Skeletal muscle tissue (tissue), 4 donors: Measurements from ENCODE around the gene SCN8A. TPM values are rescaled to one million over a fixed set of nuclear protein-coding genes. Genes with fewer than 3 reads are reported as not detected.

Source experiments
- H3K27ac ChIP-seq: one replicate; pipeline ENCODE4 v1.7.0; 2013; ENCODE audit warnings: mild to moderate bottlenecking, low read depth, low read length, inconsistent platforms
- H3K27me3 ChIP-seq, 3 donors: one replicate each; pipeline ENCODE4 v1.7.0; 2013; ENCODE audit warnings: low read length in 3 of 3; ENCODE audit not compliant: control insufficient read depth in 3 of 3, insufficient read depth in 3 of 3
- H3K36me3 ChIP-seq, 3 donors: one replicate each; pipeline ENCODE4 v1.7.0; 2013; ENCODE audit warnings: low read length in 3 of 3; ENCODE audit not compliant: control insufficient read depth in 3 of 3, insufficient read depth in 3 of 3
- H3K4me1 ChIP-seq, 3 donors: one replicate each; pipeline ENCODE4 v1.7.0; 2013; ENCODE audit warnings: low read length in 3 of 3, mild to moderate bottlenecking in 3 of 3; ENCODE audit not compliant: control insufficient read depth in 3 of 3, insufficient read depth in 3 of 3
- H3K4me3 ChIP-seq, 3 donors: one replicate each; pipeline ENCODE4 v1.7.0; 2013; ENCODE audit warnings: low read length in 3 of 3
- H3K9ac ChIP-seq, 3 donors: one replicate each; pipeline ENCODE4 v1.7.0; 2013; ENCODE audit warnings: low read length in 3 of 3, mild to moderate bottlenecking in 3 of 3, moderate library complexity in 2 of 3, low read depth in 1 of 3
- H3K9me3 ChIP-seq, 3 donors: one replicate each; pipeline ENCODE4 v1.7.0; 2013; ENCODE audit warnings: low read length in 3 of 3; ENCODE audit not compliant: control insufficient read depth in 3 of 3
- total RNA-seq: library from RNA; depleted of rRNA; stranded (reverse); fragments of >200 nt; gene quantifications from one replicate; pipeline ENCODE4 v1.2.3, GENCODE V29; 2014
- donor health status: Osteomylitis.

Gene SCN8A
- total RNA-seq, 1 donor from 2014 or later: 0.52 TPM

DNA sequence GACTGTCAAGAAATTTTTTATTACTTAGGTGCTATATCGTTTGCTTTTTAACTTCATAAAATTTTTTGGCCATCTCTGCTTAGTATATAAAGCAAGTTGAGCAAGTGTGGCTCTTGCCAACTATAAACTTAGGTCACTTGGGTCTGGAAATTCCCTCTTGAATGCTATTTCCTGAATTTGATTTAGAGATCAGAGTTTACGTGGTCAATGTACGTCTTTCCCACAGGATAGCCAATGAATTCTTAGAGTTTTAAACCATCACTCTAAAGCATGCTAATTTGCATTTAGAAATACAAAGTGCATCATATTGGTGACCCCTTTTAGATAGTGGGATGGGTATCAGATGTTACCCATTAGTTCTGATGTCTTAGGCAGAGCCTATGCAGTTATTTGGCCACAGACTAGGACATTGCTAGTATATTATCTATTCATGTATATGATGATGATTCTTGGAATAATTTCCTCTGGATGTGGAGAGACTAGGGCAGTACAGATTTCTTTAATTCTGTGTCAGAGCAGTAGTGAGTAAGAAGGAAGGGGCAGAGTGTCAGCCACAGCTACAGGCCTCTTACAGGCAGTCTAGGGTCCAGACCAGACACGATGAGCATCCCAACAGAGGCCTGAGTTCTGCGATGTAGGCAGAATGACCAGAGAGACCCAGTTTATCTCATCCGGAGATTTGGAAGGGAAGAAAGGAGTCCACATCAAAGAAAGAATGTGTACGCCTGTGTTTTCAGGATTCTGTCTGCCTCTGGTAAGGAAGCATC lies 30.3 kb downstream of the SCN8A start:
- Histone ChIP-seq H3K36me3 (no peaks in the 10 kb centered on the region), H3K27me3 (peaks cover 0 to 5% (median 0%) of the 10 kb centered on the region in 3 donors), H3K9me3 (no peaks in the 10 kb centered on the region), H3K27ac (no peak overlapping the region), H3K9ac (no peak overlapping the region), H3K4me1 (no peaks in the 10 kb centered on the region), H3K4me3 (no peak overlapping the region)

DNA sequence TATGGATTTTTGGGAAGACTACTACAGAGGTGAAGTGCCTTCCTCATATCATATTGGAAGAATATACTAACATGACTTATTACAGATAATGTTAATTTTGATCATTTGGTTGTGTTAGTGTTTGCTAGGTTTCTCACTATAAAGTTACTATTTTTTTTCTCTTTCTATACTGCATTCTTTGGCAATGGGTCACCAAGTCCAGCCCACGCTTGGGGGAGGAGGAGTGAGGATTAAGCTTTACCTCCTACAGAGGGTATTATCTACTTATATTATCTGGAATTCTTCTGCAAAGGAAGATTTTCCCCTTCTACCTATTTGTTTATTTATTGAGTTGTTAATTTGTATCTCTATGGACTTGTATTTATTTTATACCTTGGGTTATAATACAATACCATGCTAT lies 31.5 kb downstream of the SCN8A start:
- Histone ChIP-seq H3K9ac (no peak overlapping the region), H3K4me1 (no peaks in the 10 kb centered on the region), H3K27me3 (peaks cover 0 to 5% (median 0%) of the 10 kb centered on the region in 3 donors), H3K9me3 (no peaks in the 10 kb centered on the region), H3K36me3 (no peaks in the 10 kb centered on the region), H3K27ac (no peak overlapping the region), H3K4me3 (no peak overlapping the region)

DNA sequence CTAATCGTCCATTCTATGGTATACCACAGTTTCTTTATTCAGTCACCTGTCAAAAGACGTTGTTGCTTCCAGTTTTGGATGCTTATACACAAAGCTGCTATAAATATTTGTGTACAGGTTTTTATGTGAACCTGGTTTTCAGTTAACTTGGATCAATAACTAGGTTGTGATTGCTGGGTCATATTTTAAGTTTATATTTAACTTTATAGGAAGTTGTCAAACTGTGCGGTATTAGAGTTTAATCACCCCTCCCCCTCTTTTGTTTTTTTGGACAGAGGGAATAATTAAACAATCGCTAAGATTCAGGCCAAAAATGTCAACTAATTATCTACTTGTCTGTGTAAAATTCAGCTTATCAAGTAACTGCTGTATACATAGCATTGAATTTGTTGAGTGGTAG lies 34.3 kb downstream of the SCN8A start:
- no peak overlapping the region for H3K4me3 ChIP-seq
- H3K4me1 ChIP-seq: no peaks in the 10 kb centered on the region
- no peaks in the 10 kb centered on the region for H3K27me3 ChIP-seq
- H3K27ac ChIP-seq: no peak overlapping the region
- no peaks in the 10 kb centered on the region for H3K9me3 ChIP-seq
- no peak overlapping the region for H3K9ac ChIP-seq
- no peaks in the 10 kb centered on the region for H3K36me3 ChIP-seq

GRCh38 chr12:51626115-51626514 lies 35.1 kb downstream of the SCN8A start:
- no peak overlapping the region for H3K27ac ChIP-seq

GRCh38 chr12:51626629-51627028 lies 35.6 kb downstream of the SCN8A start:
- no peaks in the 10 kb centered on the region for H3K27me3 ChIP-seq
- no peaks in the 10 kb centered on the region for H3K4me1 ChIP-seq
- H3K27ac ChIP-seq: no peak overlapping the region
- H3K36me3 ChIP-seq: no peaks in the 10 kb centered on the region
- no peaks in the 10 kb centered on the region for H3K9me3 ChIP-seq
- no peak overlapping the region for H3K4me3 ChIP-seq
- no peak overlapping the region for H3K9ac ChIP-seq

More at GRCh38 chr12:51626115-51626514, 35.1 kb downstream of the SCN8A start:
- no peak overlapping the region for H3K4me3 ChIP-seq
- H3K27me3 ChIP-seq: no peaks in the 10 kb centered on the region
- no peaks in the 10 kb centered on the region for H3K36me3 ChIP-seq
- H3K9ac ChIP-seq: no peak overlapping the region
- H3K4me1 ChIP-seq: no peaks in the 10 kb centered on the region
- no peaks in the 10 kb centered on the region for H3K9me3 ChIP-seq

DNA sequence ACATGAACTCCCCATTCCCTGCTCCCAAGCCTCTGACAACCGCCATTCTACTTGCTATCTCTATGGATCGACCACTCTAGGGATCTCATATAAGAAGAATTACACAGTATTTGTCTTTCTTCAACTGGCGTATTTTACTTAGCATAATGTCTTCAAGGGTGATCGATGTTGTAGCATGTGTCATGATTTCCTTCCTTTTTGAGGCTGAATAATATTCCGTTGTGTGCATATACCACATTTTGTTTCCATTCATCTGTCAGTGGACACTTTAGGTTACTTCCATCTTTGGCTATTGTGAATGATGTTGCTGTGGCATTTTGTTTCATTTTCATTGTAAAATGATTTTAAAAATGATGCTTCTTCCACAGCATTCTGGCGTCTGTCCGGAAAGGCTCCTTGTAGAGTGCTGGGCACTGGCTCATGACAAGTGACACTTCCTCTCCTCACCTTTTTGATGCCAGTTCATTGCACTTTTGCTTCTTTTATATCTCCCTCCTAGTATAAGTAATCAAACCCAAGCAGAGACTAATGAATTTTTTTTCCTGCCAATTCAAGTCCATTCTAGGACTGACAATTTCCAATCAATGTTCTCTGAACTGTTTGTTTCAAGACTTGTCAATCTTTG lies 39.3 kb downstream of the SCN8A start:
- Histone ChIP-seq H3K4me1 (no peaks in the 10 kb centered on the region), H3K9ac (no peak overlapping the region), H3K27me3 (no peaks in the 10 kb centered on the region), H3K27ac (no peak overlapping the region), H3K36me3 (no peaks in the 10 kb centered on the region), H3K9me3 (no peaks in the 10 kb centered on the region), H3K4me3 (no peak overlapping the region)

DNA sequence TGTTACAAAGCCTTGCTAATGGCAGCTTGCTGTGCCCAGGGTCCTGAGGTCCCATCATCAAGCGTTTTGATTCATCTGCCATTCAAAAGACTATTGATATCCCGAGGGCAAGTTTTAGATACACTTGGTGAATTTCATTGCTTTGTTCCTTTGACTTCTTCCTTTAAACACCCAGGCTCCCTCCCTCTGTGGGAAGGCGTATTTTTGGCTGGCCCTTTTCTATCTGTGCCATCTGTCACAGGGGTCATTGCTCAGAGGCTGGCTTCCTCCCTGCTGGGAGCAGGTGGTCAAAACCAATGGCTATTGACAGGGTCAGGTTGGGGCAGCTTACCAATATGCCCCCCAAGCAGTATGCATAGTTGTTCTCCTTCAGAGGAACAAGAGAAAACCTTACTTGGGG lies 40.0 kb downstream of the SCN8A start:
- Histone ChIP-seq H3K9ac (no peak overlapping the region), H3K27ac (no peak overlapping the region), H3K36me3 (no peaks in the 10 kb centered on the region), H3K4me3 (no peak overlapping the region), H3K9me3 (no peaks in the 10 kb centered on the region), H3K4me1 (no peaks in the 10 kb centered on the region), H3K27me3 (no peaks in the 10 kb centered on the region)

DNA sequence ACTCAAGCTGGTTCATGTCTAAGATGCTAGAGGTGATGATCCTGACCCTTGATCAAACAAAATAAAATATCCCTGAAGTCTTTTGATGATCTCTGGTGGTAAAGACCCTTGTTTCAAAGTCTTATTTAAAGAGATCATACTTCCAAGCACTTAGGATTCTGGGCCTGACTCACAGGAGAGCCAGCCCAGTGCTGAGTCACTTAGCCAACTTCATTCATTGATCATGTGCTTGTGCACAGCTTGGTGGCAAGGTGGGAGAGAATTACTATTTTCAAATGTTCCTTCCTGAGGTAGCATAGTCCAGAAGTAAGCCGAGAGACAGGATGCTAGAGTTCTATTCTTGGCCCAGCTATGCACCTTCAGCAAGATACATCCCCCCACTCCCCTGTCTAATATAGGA lies 40.6 kb downstream of the SCN8A start:
- no peaks in the 10 kb centered on the region for H3K4me1 ChIP-seq
- H3K9me3 ChIP-seq: no peaks in the 10 kb centered on the region
- no peak overlapping the region for H3K27ac ChIP-seq
- H3K4me3 ChIP-seq: no peak overlapping the region
- H3K27me3 ChIP-seq: no peaks in the 10 kb centered on the region
- no peak overlapping the region for H3K9ac ChIP-seq
- no peaks in the 10 kb centered on the region for H3K36me3 ChIP-seq

- peaks cover 0 to 3% (median 0%) of the 10 kb centered on the region in 3 donors for H3K9me3 ChIP-seq
- H3K4me3 ChIP-seq: no peak overlapping the region
- H3K27ac ChIP-seq: no peak overlapping the region
- no peaks in the 10 kb centered on the region for H3K4me1 ChIP-seq
- H3K36me3 ChIP-seq: no peaks in the 10 kb centered on the region
- no peak overlapping the region for H3K9ac ChIP-seq
- H3K27me3 ChIP-seq: no peaks in the 10 kb centered on the region
Measured at GRCh38 chr12:51632623-51633022, 41.6 kb downstream of the SCN8A start.

DNA sequence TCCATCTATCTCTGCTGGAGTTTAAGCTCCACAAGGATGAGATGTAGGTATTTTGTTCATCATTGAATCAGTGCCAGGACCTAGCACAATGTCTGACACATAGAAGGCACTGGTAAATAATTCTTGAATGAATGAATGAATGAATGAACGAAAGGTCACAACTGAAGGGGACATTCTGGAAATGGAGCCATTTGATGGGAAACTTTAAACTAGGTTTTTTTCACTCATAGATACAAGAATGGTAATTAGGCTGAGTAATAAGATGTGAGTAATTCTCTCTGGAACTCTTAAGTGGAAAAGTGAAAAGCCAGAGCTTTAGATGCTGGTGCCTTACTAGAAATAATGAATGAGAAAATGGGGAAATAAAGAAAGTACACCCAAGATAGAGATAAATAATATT lies 44.3 kb downstream of the SCN8A start:
- H3K9ac ChIP-seq: no peak overlapping the region
- H3K27ac ChIP-seq: no peak overlapping the region
- no peaks in the 10 kb centered on the region for H3K4me1 ChIP-seq
- no peaks in the 10 kb centered on the region for H3K36me3 ChIP-seq
- H3K9me3 ChIP-seq: peaks cover 0 to 3% (median 0%) of the 10 kb centered on the region in 3 donors
- H3K4me3 ChIP-seq: no peak overlapping the region
- H3K27me3 ChIP-seq: no peaks in the 10 kb centered on the region
